ENCODE data around the gene JPT1.

Gene JPT1

DNA sequence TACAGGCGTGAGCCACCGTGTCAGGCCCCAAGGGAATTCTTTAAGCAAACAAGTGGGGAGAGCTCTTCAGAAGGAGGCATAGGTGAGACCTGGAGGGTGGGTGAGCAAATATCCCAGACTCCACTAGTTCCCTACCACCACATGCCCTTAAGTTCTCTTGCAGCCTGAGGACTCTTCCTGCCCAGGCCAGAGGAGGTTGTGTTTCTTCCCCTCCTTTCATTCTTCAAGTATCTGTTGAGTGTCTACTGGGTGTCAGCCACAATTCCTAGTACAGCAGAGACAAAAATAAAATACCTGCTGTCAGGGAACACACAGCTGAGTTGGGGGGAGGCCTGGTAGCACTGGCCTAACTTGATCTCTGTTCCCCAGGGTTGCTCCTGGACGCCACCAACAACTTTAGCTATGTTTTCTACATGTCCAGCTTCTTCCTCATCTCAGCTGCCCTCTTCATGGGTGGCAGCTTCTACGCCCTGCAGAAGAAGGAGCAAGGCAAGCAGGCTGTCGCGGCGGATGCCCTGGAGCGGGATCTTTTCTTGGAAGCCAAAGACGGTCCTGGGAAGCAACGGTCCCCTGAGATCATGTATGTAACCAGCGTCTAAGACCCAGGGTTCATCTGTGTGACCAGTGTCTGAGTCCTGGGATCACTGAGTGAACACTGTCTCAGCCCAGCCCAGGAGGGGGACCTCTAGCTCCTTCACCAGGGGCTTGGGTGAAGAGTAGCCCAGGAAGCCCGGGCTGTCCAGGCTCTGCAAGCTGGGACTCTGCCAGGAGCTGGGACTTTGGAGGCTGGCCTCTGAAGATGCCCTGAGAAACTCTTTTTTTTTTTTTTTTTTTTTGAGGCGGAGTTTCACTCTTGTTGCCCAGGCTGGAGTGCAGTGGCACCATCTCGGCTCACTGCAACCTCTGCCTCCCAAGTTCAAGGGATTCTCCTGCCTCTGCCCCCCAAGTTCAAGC, 50.4 kb downstream of the JPT1 start:
- DNase-seq, result no peak

DNA sequence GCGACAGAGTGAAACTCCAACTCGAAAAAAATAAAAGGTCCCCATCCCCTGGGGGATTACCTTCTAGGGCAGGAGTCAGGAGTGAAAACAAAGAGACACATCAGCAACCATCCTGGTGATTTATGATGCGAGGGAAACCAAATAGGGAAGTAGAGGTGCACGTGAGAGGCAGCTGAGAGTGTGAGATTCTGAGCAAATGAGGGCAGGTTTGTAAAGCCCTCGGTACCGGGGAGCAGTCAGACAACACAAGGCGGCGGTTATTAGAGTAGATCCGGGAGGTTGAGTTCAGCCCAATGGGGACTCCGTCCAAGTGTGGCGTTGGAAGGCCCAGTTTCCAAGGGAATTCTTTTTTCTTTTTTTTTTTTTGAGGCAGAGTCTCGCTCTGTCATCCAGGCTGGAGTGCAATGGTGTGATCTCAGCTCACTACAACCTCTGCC, 51.9 kb downstream of the JPT1 start:
- DNase-seq, result no peak

DNA sequence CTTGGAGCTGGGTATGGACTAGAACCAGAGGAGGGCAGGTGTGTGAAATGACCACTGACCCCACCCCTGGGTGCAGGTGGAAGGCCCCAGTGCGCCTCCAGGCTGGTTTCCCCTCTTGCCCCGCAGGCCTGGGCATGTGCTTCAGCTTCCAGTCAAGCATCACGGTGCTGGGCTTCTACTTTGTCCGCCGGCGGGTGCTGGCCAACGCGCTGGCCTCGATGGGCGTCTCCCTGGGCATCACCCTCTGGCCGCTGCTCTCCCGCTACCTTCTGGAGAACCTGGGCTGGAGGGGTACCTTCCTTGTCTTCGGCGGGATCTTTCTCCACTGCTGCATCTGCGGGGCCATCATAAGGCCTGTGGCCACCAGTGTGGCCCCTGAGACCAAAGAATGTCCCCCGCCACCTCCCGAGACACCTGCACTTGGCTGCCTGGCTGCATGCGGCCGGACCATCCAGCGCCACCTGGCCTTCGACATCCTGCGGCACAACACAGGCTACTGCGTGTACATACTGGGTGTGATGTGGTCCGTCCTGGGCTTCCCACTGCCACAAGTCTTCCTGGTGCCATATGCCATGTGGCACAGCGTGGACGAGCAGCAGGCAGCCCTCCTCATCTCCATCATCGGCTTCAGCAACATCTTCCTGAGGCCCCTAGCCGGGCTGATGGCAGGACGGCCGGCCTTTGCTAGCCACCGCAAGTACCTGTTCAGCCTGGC, 54.3 kb downstream of the JPT1 start:
- no peak for DNase-seq

DNA sequence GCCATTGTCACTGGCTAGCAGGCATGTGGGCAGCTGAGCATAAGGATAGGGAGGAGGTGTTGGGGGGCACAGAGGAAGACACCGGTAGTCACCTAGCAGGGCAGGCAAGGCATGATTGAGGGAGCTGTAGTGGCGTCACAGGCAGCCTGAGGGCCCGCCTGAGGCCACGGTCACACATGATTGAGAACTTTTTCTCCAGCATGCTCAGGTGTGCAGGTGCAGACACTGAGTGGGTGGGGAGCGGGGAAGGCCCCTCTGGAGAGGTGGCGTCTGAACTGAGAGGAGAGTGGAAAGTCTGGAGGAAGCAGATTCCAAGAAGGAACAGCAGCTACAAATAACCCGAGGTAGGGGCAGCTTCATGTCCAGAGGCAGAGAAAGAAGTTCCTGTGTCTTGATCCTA, 55.5 kb downstream of the JPT1 start:
- DNase-seq, result no peak

DNA sequence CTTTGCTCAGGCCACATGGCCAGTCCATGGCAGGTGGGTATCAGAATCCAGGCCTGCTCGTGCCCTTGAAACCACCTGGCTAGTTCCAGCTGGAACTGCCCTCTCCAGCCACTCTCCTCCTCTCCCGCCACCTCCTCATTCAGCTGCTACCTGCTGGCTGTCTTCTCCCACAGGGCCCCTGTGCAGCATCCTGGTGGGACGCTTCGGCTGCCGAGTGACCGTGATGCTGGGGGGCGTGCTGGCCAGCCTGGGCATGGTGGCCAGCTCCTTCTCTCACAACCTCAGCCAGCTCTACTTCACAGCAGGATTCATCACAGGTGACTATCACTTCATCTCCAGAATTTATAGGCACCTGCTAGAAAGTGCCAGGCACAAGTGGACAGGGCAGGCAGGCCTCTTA, 56.4 kb downstream of the JPT1 start:
- DNase-seq, result no peak

DNA sequence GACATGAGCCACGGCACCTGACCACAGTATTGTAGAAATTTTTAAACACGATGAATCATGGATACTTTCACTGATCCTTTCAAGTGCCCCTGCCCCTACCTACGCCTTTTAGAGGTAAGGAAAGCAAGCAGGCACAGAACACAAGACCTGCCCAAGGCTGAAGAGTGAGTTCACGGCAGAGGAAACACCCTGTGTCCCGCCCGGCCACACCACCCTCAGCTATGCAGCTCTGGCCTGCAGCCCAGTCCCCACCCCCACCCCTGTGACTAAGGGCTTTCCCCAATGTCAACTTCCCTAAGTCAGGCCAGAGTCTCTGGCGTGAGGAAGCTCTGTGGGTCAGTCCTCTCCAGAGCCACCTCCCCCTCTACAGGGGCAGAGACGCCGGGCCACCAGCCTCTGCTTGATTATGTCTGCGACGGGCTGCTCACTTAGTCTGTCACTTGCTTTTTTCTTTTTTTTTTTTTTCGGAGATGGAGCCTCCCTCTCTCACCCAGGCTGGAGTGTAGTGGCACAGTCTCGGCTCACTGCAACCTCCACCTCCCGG, 58.2 kb downstream of the JPT1 start:
- DNase-seq, result peak; percentile 72

DNA sequence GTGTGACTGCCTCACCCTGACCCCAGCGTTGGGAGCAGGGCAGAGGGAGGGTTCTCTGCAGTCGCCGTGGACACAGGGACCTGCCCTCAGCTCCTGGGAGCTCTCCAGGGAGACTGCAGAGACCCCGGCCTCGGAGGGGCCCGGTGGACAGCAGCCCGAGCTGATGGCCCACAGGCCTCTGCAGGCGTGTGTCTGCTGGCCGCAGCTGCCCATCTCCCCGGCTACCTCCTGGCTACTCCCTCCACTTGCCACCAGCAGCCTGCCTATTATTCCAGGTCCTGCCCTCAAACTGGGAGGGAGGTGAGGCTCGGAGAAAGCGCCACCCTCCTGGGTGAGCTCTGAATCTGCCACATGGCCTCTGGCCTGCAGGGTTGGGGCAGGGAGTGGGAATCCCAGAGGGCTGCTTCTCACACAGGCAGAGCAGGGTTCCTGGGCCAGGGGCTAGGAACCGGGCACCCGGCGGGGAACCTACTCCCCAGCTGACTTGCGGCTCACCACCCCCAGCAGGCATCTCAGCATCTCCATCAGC, 59.4 kb downstream of the JPT1 start:
- no peak for DNase-seq

DNA sequence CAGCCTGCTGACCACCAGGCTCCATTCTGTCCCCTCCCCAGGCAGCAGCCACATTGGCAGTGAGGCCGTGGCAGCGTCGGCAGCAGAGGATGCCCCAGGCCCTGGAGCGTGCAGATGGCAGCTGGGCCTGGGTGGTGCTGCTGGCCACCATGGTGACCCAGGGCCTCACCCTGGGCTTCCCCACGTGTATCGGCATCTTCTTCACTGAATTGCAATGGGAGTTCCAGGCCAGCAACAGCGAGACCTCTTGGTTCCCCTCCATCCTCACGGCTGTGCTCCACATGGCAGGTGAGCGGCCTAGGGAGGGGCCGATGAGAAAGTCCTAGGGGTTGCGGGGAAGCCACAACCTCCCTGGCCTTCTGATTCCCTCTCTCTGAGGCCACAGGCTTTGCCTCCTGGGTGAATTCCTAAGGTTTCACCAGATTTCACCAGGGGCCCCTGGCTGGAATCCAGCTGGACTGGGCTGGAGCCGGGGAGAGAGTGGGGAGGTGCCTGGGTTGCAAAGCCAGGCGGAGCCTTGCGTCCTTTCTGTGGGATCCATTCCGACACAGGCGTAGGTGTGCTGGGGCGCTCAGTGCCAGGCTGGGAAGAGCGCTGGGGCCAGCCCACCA, 60.7 kb downstream of the JPT1 start:
- DNase-seq, result no peak

DNA sequence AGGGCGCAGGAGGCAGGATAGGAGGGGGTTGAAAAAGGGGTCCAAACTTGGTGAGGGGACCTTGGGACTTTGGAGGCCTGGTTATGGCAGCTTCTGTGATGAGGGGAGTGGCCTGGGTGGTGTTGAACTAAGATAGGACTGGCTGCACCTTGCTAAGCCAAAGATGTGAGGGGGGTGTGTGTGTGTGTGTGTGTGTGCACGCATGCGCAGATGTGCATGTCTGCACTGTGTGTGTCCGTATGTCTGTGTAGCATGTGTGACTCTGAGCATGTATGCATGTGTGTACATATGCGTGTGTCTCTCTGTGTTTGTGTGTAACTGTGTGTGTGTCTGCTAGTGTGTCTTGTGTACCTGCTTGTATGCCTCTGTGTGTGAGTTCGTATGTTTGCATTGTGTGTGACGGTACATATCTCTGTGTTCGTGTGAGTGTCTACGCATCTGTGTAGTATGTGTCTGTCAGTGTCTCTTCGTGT, 62.4 kb downstream of the JPT1 start:
- DNase-seq, result no peak

DNA sequence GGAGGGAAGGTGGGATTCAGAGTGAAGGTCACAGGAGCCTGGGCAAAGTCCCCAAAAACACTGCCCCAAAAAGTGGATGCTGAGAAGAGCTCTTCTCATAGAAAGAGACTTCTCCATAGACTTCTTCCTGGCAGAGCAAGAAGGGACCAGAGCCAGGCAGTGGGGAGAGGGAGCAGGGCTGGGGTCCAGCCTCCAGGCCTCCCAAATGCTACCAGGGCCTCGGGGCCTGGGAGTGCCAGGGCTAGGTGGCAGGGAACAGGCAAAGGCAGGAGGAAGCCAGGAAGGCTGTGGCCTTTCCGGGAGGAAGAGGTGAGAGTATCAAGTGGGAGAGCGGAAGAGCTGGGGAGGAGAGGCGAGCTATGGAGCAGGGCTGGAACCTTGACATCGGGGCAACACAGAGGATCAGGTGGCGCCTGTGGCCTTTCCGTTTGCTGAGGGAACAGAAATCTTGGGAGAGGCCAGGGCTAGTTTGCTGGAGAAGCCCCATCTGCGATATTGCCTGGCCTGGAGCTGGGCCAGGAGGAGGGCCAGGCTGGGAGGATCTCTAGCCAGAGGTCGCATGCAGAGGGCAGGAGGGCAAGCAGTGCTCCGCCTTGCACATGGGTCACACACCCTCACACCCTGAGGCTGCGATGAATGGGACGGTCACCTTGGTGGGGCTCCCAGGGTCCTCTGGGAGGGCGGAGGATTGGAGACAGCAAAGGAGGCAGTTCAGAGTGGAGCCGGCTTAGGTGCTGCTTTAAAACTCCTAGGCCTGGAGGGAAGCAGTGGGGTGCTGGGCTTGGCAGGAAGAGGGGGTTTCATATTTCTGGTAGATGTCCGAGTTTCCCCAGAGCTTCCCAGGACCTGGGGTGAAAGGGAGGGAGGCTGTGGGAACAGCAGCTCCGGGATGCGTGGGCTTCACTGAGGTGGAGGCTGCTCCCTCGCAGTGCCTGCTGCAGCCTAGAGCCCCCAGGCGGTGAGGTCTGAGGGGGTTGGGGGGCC, 63.1 kb downstream of the JPT1 start:
- DNase-seq, result no peak

DNA sequence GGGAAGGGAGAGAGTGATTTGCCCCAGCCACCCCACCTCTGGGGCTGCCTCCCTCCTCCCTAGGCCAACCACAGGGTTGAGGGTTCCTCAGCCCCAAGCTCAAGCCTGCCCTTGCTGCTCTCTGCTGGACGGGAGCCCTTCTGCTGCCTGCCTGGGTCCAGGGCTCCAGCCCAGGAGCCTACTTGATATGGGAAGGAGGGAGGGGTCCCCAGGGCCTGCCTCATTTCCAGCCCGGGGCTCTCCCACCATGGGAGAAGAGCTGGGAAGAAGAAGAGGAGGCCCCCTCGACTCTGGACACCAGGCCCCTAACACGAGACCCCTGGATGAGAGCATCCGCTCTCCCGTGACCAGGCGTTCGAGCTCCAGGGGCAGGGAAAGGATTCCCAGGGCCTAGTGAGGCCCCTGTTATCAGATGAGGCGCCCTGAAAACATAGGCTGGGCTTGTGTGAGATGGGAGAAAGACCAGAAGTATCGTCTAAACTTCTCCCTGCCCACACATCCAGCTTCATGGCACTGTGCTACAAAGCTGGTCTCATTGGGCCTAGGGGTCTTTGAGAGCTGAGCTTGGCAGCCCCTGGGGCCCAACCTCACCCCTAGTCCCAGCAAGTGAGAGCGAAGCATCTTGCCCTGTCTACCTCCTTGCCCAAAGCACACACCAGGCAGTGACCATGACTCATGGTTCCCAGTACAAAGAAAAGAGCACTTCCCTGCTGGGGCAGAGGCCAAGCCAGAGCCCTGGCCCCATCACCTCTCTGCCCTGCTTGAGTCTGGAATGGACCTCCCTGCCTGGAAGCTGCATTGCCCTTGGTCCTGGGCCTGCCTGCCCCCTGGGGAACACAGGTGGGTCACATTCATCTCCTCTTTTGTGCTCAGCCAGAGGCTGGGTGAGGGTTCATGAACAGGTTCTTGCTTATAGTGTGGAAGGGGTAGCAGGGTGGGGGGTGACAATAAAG, 65.6 kb downstream of the JPT1 start:
- DNase-seq, result peak; percentile 20

DNA sequence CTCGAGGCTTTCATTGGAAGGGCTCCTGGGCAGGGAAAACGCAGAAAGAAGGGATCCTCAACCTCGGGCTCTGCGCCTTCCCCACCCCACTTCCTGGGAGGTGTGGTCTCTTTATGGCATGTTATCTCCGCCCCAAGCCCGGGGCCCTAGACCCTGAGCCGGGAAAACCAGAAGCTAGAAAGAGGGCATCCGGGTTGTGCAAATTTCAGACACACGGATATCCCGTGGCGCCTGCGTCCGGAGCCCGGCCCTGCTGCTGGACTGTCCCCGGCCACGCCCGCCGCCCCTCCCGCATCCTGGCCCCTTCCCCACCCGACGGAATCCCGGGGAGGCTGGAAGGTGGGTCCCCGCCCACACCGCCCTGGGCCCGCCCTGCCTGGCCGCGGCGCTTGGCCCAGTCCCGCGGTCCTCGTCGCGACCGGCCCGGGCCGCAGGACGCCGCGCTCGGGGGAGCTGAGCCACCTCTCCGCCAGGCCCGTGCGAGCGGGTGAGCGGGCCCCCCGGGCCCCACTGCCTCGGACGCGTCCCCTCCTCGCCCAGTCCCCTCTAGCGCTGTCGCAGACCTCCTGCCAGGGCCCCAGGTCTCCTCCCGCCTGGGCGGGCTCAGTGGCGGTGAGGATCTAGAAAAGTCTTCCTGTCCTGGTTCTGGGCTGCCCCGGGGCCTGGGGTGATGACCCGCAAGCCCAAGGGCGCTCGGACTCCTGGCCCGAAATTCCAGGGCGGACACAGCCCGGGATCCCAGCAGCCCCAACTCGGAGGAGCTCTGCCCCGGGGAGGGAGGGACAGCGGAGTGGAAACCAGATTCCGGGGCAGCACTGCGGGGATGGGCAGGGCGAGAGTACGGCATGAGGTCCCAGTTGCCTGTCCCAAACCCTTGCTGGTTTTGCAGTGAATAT, 66.5 kb downstream of the JPT1 start, which contains the start of gene SLC16A5:
SLC16A5 (plus strand) TSS at position 397 of the 896 bp plus-strand sequence. CDS start 5,683 bp downstream, outside the sequence.
- DNase-seq, result peak; percentile 85

DNA sequence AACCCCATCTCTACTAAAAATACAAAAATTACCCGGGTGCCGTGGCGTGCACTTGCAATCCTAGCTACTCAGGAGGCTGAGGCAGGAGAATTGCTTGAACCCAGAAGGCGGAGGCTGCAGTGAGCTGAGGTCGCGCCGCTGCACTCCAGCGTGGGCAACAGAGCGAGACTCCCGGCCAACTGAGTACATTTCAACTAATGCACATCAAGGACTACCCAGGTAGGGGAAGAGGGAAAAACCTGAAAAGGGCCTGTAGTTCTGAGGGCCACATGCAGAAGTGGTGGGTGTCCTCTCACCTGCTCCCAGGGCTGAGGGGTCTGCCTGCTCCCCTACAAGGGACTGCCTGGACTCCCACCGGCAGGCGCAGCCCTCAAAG, 67.1 kb downstream of the JPT1 start:
- DNase-seq, result no peak

DNA sequence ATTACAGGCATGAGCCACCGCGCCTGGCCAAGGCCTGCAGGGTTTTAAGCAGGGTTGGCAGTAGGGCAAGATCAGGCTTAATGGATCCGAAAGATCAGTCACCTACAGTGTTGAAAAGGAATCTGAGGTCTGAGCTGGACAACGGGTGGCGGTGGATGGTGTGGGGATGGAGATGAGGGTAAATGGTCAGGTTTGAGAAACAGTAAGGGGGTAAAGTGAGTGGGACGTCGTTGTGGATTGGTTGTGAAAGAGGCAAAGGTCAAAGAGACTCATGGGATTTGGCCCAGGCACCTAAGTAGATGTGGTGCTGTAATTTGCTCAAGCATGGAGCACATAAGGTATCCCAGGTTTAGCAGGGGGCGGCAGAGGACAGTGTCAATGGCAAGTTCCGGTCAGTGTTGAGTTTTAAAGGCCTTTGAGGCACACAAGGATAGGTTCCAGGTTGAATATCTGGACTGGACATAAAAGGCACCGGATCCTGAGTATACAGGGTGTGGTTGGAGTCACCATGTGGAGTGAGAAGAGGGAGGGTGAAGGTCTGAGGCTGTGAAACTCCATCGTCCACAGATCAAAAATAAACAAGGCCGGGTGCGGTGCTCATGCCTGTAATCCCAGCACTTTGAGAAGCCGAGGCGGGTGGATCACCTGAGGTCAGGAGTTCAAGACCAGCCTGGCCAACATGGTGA, 67.7 kb downstream of the JPT1 start:
- no peak for DNase-seq
